GM18498 (cell line): Measurements from ENCODE around the gene POLN.

Experiments
- ATAC-seq: cut with Tn5 transposase; IDR thresholded peaks from one replicate; pipeline ENCODE4 v1.9.1; 2021; ENCODE audit warnings: mild to moderate bottlenecking, moderate library complexity; ENCODE audit not compliant: unreplicated experiment

POLN gene

DNA sequence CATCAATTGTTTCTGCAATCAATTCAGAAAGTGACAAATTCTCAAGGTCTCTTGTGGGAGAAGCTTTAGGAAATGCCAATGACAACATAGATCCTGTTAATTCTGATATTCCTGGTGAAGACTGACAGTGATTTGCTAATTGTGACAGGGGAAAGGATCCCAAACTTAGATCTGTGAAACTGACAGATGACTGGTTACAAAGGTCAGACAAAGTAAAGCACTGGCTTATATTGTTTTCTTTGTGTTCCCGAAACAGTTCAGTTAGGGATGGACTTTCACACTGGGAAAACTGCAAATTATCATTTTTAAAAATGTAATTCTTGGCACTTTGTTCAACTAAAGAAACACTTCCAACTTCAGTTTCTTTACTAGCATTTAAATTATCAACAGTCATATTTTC lies 152.7 kb downstream of the POLN start:
- ATAC-seq, result no peak

DNA sequence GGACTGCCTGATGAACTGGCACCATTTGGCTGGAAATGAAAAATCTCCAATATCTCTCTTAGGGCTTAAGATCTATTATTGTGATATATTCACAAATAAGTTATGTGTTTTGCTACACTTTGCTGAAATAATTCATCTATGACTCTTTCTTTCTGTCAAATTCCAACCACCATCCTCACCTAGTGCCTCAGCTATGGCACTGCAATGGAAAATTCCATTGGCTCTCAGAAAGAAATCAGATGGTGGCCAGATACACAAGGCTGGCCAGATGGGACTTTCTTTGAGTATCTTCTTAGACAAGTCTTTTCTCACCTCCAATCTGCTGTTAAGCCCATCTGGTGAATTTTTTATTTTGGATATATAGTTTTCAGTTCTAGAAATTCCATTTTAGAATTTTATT lies 154.8 kb downstream of the POLN start:
- ATAC-seq, result no peak

DNA sequence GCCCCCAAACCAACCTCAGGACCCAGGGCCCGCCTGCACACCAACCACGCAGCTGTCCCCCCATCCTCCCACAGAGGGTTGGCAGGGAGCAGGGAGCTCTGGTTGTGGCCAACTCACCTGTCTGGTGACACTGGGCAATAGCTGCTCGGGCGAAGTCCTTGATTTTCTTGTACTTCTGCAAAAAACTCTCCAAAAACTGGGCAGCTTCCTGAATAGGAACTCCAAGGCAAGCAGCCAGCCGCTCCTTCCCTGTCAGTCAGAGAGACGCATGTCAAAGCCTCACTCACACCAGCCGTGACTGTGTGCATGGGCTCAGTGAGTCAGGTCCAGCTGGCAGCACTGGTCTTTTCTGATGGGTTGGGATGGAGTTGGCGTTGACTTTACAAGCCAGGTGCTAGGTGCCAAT lies 156.4 kb downstream of the POLN start:
- no peak for ATAC-seq

DNA sequence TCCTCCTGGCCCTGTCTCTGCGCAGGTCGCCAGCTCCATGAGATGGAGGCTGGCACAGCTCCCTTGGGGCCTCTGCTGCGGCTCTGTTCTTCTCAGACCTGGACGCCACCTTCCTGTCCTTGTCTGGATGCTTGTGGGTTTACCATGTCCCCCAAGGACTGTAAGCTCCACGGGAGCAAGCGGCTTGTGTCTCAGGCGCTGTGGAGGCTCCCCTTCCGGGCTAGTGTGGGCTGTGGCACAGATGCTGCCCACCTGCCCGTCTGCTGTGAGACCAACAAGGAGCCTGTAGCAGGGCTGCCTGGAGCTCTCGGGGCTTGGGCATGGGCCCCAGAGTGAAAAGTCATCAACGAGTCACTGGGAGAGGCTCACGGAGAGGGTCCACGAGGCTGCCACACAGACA lies 157.6 kb downstream of the POLN start:
- ATAC-seq, result no peak

DNA sequence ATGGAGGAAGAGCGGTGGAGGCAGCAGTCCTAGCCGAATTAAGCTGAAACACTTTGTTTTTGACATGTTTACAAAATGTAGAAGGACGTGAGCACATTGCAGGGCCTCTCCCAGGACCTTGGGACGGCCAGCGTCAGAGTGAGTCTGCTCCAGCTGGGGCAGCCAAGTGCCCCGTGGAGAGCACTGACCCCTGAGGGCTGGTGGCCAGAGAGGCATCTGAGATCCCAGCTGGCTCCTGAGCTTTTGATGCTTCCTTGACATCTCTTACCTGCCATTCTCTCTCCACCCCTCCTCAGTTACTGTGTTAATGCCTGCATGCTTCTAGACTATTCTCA lies 158.1 kb downstream of the POLN start:
- ATAC-seq, result no peak

DNA sequence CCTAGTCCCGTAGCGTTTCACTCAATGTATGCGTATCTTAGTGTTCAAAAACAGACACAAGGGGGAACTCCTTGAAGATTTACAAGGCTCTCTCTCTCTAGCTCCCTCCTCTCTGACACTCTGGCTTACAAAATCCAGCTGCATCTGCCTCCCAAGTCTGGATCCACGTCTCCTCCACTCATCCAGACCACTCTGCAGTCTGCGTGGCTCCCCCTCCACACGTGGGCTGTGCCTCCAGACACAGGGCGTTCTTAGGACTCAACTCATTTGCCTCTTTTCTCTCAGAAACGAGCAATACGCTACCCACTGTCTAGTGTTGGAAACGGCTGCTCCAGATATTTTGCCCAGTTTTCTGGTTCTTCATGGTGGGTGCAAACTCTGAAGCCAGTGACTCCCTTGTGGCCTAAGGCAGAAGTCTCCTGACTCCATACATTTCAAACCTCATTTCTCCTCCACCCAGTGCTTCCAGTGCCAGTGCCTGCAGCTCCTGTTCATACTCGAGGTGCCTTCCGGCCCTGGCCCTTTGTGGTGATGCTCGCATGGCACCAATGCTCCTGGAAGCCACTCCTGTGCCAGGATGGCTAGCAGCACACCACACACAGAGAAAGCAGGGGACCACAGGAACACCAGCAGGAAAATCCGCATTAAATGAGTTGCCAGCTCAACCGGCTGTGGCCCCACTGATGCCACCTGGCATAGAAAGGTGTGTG lies 158.7 kb downstream of the POLN start:
- ATAC-seq, result no peak

DNA sequence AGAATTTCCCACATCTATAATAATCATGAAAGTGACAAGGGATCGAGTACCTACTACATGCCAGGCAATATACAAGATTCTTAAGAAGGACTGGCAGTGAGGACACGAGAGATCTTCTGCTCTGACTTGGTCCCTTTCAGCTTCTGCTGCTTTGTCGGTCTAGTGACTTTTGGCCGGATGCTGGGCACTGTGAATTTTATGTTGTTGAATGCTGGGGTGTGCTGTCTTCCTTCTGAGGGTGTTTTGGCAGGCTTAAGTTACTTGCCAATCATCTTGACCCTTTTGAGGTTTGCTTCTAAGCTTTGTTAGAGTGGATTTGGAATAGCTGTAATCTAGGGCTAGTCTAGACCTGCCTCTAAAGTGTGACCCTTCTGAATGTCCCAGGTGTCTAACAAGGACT lies 159.3 kb downstream of the POLN start:
- no peak for ATAC-seq

DNA sequence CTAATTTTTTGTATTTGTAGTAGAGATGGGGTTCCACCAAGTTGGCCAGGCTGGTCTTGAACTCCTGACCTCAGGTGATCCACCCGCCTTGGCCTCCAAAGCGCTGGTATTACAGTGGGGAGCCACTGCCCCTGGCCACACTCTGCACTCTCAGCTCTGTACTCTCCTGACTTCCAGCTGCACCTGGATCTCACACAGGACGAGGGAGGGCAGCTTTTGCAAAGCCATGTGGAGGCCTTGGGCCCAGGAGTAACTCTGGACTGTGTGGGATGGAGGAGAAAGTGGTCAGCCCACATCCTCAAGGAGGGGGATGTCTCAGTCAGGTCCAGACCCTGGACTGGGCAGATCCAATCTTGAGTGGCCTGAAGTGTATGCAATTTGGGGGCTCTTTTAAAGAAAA lies 159.8 kb downstream of the POLN start:
- no peak for ATAC-seq

DNA sequence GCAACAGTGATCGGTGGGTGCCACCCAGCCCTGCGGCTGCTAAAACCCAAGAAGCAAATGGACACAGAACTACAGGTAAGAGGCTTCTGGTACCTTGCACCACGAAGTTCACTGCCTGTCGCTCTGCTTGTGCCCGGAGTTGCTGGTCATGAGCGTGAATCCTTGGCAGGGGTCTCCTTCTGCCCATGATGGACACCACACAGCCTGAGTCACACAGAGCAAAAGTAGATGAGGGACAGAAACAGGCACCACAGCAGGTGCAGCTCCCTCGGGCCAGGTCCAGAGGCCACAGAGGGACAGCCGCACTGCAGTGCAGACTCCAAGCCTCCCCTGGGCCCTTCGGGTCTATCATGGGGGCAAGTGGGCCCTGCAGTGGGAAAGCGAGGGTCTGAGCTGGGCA lies 160.4 kb downstream of the POLN start:
- ATAC-seq, result no peak

DNA sequence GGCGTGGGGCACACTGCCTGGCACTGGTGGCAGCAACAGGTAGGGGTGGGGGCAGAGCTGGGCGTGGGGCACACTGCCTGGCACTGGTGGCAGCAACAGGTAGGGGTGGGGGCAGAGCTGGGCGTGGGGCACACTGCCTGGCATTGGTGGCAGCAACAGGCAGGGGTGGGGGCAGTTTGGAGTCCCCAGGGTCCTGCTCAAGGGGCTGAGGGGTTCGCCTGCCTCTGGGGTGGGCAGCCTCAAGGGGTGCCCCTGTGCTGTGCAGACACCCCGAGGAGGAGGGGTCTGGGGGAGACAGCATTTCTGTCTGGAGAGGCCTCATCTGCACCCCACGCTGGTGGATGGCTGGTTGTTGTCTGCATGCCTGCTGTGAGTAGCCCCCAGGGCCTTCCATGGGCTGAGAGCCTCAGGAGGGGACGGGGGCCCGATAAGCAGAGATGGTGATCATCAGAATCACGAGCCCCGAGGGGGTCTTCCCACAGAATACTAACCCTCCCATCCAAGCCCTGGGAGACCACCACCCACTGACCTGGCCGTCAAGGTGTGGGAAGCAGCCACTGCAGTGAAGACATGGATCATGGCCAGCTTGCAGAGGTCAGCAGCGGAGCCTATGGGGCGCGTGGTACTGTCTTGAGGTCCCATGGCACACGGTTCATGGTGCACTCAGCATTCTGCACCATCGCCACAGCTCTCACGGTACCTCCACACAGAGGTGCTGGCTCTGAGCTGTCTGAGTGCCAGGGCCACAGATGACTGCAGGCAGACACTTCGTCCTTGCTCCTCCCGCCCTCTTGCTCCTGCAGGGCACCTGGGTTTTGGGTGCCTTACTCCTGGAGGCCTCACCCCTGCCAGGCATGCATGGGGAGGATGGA lies 161.3 kb downstream of the POLN start:
- ATAC-seq, result no peak

DNA sequence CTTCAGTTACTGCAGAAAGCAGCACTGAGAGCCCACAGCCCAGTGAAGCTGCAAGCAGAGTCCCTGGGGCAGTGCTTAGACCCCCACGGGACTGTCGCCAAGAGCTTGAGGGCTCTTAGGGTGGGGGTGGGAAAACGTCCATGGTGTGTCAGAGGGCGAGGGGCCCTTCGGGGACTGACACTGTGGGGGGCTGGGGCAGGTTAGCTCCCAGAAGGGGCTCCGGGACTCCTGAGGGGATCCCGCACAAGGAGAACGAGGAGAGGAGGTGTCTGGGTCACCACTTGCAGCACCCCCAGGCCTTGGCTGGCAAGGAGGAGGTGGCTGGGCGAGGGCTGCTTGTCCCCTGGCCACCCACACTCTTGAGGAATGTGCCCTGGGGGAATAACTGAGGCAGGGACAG lies 162.0 kb downstream of the POLN start:
- no peak for ATAC-seq

DNA sequence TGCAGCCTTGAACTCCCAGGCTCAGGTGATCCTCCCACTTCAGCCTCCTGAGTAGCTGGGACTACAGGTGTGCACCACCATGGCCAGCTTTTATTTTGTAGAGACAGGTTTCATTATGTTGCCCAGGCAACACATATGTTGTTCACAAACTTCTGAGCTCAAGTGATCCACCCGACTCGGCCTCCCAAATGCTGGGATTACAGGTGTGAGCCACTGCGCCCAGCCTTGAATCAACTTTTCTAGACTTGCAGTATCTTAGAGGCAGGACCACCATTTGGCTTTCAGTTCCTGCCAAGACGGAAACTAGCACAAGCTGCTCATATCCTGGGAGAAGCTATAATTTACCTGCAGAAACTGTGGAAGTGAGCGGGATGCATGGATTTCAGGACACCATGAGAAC lies 162.9 kb downstream of the POLN start:
- ATAC-seq, result no peak

DNA sequence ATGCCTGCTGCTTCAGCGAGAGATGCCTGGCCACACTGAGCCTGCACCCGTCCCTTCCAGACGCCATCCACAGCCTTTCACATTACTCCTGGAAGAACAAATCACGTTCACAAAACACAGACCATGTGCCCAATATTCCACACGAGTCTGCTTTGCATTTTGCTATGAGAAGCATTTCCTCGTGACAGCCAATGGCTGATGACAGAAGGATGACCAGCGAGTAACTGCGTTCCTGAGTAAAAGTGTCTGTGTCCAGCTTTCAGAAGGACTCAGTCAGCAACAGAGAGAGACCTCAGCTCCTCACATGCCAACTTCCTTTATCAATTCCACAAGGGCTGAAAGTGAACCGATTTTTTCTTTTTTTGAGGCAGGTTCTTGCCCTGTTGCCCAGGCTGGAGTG lies 163.3 kb downstream of the POLN start:
- ATAC-seq, result no peak

DNA sequence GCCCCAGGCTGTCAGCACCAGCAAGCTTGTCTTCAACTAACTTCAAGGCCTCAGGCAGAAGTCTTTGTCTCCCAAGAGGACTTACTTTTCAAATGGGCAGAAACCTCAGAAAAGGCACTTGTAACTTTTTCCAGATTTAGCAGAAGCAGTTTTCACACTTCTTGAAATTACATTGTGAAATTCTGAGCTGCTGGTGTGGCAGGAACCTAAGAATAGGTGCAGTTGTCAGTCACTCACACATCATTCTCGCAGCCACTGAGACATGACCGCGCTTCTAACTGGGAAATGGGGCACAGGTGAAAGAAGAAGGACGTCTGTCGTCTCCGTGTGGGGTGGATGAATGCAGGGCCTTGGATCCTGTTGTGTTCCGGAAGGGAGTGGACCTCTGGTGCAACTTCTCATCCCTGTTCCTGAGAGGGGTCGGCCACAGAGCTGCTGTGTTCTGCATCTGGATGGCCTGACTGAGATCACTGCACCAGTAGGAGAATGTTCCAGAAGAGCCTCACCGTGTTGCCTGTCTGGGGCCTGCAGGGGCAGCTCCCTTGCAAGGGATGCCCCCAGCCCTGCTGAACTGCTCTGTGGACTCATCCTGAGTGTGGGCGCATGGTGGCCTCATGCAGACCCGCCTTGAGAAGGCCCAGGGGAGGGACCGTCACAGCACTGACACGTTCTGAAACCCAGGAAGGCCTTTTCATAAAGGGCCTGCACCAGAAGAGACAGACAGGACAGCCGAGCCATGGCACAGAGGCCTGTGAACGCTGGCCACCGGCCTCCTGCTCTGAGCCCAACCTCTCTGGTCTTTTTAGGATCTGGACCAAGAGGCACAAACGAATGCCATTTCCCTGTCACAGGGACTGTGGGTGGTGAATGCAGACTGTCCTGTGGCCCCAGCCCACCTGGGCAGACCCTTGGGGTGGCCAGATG lies 164.1 kb downstream of the POLN start:
- ATAC-seq, result no peak

DNA sequence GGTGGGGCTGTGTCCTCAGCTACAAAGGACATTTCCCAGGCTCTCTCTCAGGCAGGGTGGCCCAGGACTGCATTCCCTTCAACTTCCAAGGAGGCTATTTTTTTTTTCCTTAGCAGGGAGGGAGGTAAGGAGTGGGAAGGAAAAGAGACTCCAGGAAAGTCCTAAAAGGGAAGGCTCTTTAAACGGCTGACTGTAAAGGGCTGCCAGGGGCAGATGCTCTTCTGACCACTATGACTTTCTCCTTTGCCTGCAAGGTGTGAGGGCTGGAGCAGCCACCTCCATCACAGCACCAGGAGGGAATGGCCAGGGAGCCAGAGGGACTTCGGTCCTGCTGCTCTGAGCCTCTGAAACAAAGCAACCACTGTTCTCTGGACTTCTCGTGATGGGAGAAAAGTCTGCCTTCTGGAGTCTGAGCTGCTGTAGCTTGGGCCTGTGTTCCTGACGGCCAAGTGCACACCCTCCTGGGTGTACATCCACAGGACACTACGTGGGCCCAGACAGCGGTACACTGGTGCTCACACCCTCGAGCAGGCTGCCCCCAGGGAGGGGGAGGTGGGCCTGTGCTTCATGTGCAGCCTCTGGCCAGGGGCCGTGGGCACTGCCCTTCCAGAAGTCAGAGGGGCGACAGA lies 164.9 kb downstream of the POLN start:
- no peak for ATAC-seq

DNA sequence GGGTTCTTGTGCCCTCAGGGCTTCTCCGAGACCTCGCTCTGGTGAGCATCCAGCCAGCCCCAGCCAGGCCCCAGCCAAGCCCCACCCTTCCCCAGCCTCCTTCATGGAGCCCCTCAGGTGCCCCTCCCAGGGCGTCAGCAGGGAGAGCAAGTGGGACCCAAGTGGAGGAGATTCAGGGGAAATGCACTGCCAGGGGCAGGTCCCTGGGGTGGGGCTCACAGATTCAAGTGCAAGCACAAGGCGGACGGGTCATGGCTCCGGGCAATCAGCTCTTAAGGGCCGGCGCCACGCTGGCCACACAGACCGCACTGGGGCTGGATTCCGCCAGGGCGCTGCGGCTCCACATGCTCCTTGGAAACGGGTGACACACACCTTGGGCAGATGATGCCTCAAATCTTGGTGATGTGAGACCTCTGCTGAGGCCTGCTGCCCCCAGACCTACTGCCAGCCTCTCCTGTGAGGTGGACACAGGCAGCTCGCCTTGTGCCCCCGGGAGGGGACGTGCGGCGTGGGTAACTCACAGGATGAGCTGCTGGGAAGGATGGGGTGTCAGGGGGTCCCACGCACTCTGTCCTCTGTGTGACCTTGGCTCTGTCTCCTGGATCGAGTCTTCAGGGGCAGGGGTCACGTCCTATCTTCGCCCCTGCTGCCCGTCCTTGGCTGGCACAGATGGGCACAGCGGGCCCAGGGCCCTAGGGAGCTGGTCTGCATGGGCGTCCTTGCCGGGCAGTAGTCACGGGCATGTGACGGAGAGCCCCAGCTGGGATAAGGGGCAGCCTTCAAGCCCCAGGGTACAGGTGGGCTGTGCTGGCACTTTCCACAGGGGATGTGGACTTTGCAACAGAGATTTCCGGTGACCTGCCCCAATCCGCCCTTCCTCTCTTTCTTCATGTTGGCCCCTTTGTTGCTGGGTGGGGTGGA lies 165.7 kb downstream of the POLN start:
- ATAC-seq, result no peak

DNA sequence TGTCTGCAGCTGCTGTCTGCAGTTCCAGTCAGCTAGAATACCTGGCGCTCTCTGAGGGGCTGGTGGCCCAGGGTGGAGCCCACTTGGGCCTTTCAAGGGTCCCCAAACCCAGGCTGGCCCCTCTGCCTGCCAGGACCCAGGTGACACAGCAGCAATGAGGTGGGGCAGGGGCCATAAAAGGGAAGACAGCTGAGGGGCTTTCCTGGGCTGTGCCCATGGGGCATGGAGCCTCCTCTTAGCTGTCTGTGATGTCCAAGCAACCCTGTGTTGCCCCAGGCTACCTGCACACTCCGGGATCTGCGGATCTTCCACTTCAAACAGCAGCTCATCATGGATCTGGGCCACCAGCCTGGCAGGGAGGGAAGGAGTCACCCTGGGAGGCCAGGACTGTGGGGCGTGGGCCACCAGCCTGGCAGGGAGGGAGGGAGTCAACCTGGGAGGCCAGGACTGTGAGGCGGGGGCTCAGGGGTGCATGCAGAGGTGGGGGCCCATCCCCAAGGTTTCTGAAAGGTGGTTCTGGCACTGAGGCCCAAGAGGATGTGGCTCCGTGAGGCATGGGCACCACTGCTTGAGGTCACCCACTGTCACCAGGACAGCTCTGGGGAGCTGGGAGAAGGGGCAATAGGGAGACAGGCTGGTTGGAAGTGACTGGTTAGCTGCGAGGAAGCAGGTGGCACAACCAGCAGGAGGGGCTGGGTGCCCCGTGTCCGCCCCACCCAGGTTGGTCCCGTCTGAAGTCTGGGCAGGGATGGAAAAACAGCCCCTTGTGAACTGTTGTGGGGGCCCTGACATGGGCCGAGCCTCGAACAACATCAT lies 166.5 kb downstream of the POLN start:
- no peak for ATAC-seq

DNA sequence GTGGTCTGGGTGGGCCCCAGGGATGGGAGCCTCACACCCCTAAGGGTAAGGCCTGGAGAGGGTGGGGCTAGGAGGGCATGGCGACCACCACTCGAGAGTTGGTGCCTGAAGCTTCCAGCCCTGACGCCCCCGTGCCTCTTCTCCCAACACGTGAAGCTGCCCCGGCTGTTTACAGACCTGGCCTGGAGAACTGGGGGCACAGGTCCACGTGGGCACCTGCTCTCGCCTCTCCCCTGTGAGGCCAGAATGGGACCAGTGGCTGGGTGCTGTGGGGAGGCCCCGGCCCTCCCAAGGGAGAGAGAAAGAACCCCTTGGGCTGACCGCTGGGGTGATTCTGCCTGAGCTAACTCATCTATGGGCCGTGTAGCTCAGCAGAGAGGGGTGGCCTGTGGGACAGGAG lies 167.3 kb downstream of the POLN start:
- no peak for ATAC-seq

DNA sequence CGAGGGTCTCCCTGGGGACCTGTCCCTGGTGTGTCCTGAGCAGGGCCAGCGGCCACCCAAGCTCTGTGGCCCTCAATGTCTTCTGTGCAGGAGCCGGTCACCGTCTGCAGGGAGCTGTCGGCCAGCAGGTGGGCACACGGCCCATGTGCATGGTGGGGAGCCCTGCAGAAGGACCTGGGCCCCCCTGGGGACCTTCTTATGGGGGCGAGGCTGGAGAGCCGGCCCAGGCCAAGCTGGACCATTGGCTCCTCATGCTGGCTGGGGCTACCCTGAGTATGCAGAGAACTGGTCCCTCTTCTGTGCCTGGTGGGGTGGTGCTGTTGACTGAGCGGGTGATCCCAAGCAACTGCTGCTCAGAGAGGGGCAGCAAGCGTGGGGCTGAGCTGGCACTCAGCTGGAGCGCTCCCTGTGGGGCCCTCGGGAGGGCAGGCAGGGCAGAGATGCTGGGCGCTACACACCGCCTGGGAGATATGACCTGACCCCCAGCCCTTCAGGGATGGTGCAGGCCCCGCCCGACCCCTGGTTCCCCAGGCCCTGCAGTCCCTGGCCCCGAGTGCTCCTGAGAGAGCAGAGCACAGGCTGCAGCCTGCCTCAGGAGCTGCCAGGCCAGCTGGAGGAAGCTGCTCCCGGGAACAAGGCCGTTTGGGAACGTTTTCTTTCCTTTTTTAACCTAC lies 168.0 kb downstream of the POLN start:
- no peak for ATAC-seq
